PC-3 (cell line): ENCODE measurements around the gene POLR2F. TPM values are rescaled to one million over a fixed set of nuclear protein-coding genes. Genes with fewer than 3 reads are reported as not detected.

Experiments
- ATAC-seq: fragments of 200-7000 bp; cut with Tn5 transposase; 2 replicates; pipeline ENCODE4 v1.9.1; 2020; ENCODE audit warnings: mild to moderate bottlenecking, moderate library complexity
- BruUV-seq: library from RNA; stranded (reverse); fragments of 400-500 nt; replicated peaks from 2 replicates; lab custom pipeline; 2021; lab: Mats Ljungman, UMichigan
- CTCF ChIA-PET: fragments of 300-600 bp; sonication (Branson Sonifier 250); formaldehyde crosslinking; loops from one replicate; lab custom pipeline; 2022; ENCODE audit warnings: antibody characterized with exemption; lab: Charles Lee
- POLR2A ChIA-PET: fragments of 300-600 bp; sonication (Branson Sonifier 250); formaldehyde crosslinking; loops from one replicate; lab custom pipeline; 2022; ENCODE audit warnings: antibody characterized with exemption; ENCODE audit not compliant: unreplicated experiment; lab: Charles Lee
- DNase-seq: peaks from one replicate; pipeline ENCODE4 v3.0.0-alpha.2; 2015
- H2AFZ ChIP-seq: fragments of 300-600 bp; sonication (generic); 2 replicates; pipeline ENCODE4 v1.6.0; 2016; ENCODE audit warnings: antibody characterized with exemption, low read length
- H3F3A ChIP-seq: fragments of 300-600 bp; sonication (generic); one replicate; pipeline ENCODE4 v1.6.0; 2017; ENCODE audit warnings: antibody characterized with exemption, low read length, control low read depth, mild to moderate bottlenecking; ENCODE audit not compliant: unreplicated experiment
- H3K27ac ChIP-seq: fragments of 300-600 bp; sonication (generic); 2 replicates; pipeline ENCODE4 v1.5.1; 2016; ENCODE audit warnings: mild to moderate bottlenecking, low read length
- H3K27me3 ChIP-seq: fragments of 300-600 bp; sonication (generic); 2 replicates; pipeline ENCODE4 v1.6.1; 2016; ENCODE audit warnings: low read length, mixed read lengths
- H3K36me3 ChIP-seq: fragments of 300-600 bp; sonication (generic); 2 replicates; pipeline ENCODE4 v1.6.1; 2016; ENCODE audit warnings: low read depth, mixed run types, low read length, mixed read lengths
- H3K4me1 ChIP-seq: fragments of 300-600 bp; sonication (generic); 2 replicates; pipeline ENCODE4 v1.5.1; 2016; ENCODE audit warnings: low read length; ENCODE audit not compliant: insufficient read depth
- H3K4me2 ChIP-seq: fragments of 300-600 bp; sonication (generic); 2 replicates; pipeline ENCODE4 v1.6.0; 2016; ENCODE audit warnings: low read length
- H3K4me3 ChIP-seq: fragments of 300-600 bp; sonication (generic); 2 replicates; pipeline ENCODE4 v1.5.1; 2016; ENCODE audit warnings: mild to moderate bottlenecking, low read length, mixed read lengths
- H3K79me2 ChIP-seq: fragments of 300-600 bp; sonication (generic); 2 replicates; pipeline ENCODE4 v1.6.1; 2017; ENCODE audit warnings: low read length, mixed read lengths
- H3K9ac ChIP-seq: fragments of 300-600 bp; sonication (generic); 2 replicates; pipeline ENCODE4 v1.6.0; 2016; ENCODE audit warnings: mild to moderate bottlenecking, low read length
- H3K9me2 ChIP-seq: fragments of 300-600 bp; sonication (generic); replicated peaks from 2 replicates; pipeline ENCODE4 v1.6.1; 2016; ENCODE audit warnings: mixed run types, low read length, mixed read lengths
- H3K9me3 ChIP-seq: fragments of 300-600 bp; sonication (generic); 2 replicates; pipeline ENCODE4 v1.6.1; 2016; ENCODE audit warnings: low read length, mixed read lengths
- H4K20me1 ChIP-seq: fragments of 300-600 bp; sonication (generic); 2 replicates; pipeline ENCODE4 v1.6.1; 2016; ENCODE audit warnings: low read length, mixed read lengths
- EZH2 ChIP-seq: fragments of 300-600 bp; sonication (generic); IDR thresholded peaks from one replicate; pipeline ENCODE4 v1.6.1; 2017; ENCODE audit warnings: antibody characterized with exemption, mild to moderate bottlenecking, low read length; ENCODE audit not compliant: unreplicated experiment
- EZH2phosphoT487 ChIP-seq: fragments of 300-600 bp; sonication (generic); IDR thresholded peaks from 2 replicates; pipeline ENCODE4 v1.6.1; 2018; ENCODE audit warnings: mild to moderate bottlenecking, antibody characterized with exemption, low read length, borderline replicate concordance
- intact Hi-C: fragments of 100-400 bp; cut with micrococcal nuclease; formaldehyde crosslinking; loops from 2 replicates; pipeline ENCODE4 v1.9.0; 2023
- microRNA-seq: library from miRNA; unstranded; fragments of <30 nt; microRNA quantifications from one replicate; pipeline ENCODE4 v1.1.0, GENCODE V29; 2020; ENCODE audit not compliant: unreplicated experiment
- total RNA-seq: library from RNA; depleted of rRNA; stranded (reverse); fragments of >200 nt; gene quantifications from 2 replicates; pipeline ENCODE4 v1.2.3, GENCODE V29; 2014; rRNA removed
- TF ChIP-seq, protein P1 (sequence below): fragments of 300-600 bp; sonication (generic); conservative IDR thresholded peaks from 2 replicates; pipeline ENCODE4 v1.5.1; 2017; ENCODE audit warnings: antibody characterized with exemption, low read depth, mild to moderate bottlenecking, low read length

The POLR2F gene
- total RNA-seq, 1 experiment from 2014 or later, result 177 TPM

DNA sequence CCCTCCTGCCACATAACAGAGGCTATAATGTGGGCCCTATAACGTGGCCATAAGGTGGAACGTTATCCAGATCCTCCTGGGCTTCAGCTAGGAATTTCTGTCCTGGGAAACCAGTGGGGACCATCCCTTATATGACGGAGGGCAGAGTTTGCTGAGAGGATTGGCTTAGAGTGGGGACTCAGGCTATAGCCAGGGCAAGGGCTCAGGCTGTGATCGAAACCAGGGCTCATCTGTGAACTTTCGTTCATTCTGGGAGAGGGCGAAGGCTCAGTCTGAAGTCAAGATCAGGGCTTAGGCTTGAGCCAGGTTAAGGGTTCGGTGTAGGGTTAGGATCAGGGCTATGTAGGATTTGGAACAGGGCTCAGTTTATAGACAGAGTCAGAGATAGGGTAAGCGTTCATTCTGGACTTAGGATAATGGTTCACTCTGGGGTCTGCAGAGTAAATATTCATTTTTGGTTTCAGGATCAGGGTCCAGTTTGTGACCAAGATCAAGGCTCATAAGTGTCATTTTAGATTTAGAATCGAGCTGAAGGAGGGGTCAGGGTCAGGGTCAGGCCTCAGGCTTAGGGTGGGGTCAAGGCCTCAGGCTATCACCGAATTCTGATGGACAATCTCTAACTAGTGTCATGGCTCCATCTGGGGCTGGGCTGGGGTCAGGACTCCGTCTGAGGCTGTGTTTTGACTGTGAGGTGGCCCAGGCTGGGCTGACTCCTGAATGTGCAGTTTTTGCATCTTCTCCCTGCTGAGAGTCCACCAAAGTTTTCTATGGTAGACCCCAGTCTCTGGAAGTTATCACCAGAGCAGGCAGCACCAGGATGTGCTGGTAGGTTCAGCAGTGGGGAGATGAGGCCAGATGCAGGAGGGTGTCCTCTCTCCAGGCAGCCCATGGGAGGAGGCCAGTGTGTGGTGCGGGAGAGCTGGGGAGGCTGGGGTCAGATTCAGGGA is 64.7 kb downstream of the POLR2F start:
- Histone ChIP-seq H3K79me2 (no peaks in the 10 kb centered on the region), H3K9ac (no peak overlapping the region), H4K20me1 (no peaks in the 10 kb centered on the region), H3K27ac (no peak overlapping the region), H3K36me3 (no peaks in the 10 kb centered on the region), H3K4me1 (peaks cover 10% of the 10 kb centered on the region), H2AFZ (no peak overlapping the region), H3K9me2 (no peaks in the 10 kb centered on the region), H3K9me3 (no peaks in the 10 kb centered on the region), H3K4me3 (no peak overlapping the region), H3K27me3 (no peaks in the 10 kb centered on the region), H3F3A (no peaks in the 10 kb centered on the region), H3K4me2 (no peak overlapping the region)
- ATAC-seq (no peak), DNase-seq (no peak)
- ChIA-PET CTCF (no interaction called here), POLR2A (no interaction called here)
- no TSS peak for BruUV-seq
- no peak for TF ChIP-seq EZH2
- TF ChIP-seq, protein P1, sequence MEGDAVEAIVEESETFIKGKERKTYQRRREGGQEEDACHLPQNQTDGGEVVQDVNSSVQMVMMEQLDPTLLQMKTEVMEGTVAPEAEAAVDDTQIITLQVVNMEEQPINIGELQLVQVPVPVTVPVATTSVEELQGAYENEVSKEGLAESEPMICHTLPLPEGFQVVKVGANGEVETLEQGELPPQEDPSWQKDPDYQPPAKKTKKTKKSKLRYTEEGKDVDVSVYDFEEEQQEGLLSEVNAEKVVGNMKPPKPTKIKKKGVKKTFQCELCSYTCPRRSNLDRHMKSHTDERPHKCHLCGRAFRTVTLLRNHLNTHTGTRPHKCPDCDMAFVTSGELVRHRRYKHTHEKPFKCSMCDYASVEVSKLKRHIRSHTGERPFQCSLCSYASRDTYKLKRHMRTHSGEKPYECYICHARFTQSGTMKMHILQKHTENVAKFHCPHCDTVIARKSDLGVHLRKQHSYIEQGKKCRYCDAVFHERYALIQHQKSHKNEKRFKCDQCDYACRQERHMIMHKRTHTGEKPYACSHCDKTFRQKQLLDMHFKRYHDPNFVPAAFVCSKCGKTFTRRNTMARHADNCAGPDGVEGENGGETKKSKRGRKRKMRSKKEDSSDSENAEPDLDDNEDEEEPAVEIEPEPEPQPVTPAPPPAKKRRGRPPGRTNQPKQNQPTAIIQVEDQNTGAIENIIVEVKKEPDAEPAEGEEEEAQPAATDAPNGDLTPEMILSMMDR, result no peak
- no peak for TF ChIP-seq EZH2phosphoT487
- intact Hi-C loops, result no loop called here

Small RNAs within 50 kb of the gene (microRNA-seq; reads per million reads assigned to microRNA genes)
- gene MIR4534 (not detected), gene MIR6820 (4.3 reads per million, percentile 18 among the genes with 10 or more reads in this experiment)

Other genes starting within 250 kb of the POLR2F start
- gene GCAT, start 145.8 kb upstream of the POLR2F start, total RNA-seq, result 26.0 and 33.3 TPM in 2 replicates
- not detected in 2 replicates for gene GALR3, start 130.3 kb upstream of the POLR2F start, total RNA-seq
- gene ANKRD54, start 109.4 kb upstream of the POLR2F start, total RNA-seq, result 24.9 and 30.1 TPM in 2 replicates
- 164 and 218 TPM in 2 replicates for gene EIF3L, start 104.3 kb upstream of the POLR2F start, total RNA-seq
- 20.1 and 29.9 TPM in 2 replicates for gene MICALL1, start 47.4 kb upstream of the POLR2F start, total RNA-seq
- 0.52 and 0.69 TPM in 2 replicates for gene C22orf23, start 98 bp upstream of the POLR2F start, total RNA-seq
- gene SOX10, start 30.9 kb downstream of the POLR2F start, total RNA-seq, result 1.1 TPM in 1 of 2 replicates, not detected in the other
- 41.7 and 45.5 TPM in 2 replicates for gene PICK1, start 103.7 kb downstream of the POLR2F start, total RNA-seq
- not detected in 2 replicates for gene SLC16A8, start 130.5 kb downstream of the POLR2F start, total RNA-seq
- 0.80 TPM in 1 of 2 replicates, not detected in the other for gene BAIAP2L2, start 157.0 kb downstream of the POLR2F start, total RNA-seq
- 6.0 and 6.3 TPM in 2 replicates for gene PLA2G6, start 228.1 kb downstream of the POLR2F start, total RNA-seq
- gene MAFF, start 248.3 kb downstream of the POLR2F start, total RNA-seq, result 72.6 and 112 TPM in 2 replicates